Measurements from ENCODE around the gene BTBD17.

DNA sequence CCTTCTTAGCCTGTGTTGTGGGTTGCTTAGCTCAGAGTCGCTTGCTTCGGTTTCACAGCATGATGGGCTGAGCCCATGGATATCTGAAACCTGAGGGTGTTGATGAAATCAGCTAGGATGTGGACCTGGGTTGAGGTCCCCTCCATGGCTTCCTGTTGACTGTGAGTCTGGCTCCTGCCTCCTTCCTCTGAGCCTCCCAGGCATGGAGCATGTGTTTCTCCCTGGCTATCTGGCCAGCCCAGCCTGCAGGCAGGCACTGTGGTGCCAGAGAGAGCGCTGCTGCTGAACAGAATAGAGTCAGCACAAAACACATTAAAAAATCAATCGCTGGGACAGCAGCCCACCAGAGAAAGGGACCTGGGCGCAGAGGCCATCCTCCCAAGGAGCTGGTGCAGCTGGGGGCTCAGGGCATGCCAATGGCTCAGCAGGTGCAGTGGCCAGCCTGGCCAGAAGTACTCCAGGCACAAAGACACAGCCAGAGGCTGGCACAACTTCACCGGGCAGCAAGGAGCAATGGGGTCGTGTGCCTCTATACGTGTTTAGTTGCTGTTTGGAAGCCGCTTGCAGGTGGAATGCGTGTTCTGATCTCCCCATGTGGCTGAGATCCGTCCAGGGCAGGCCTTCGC lies 42.0 kb upstream of the BTBD17 start:
- TF ChIP-seq, protein P1, sequence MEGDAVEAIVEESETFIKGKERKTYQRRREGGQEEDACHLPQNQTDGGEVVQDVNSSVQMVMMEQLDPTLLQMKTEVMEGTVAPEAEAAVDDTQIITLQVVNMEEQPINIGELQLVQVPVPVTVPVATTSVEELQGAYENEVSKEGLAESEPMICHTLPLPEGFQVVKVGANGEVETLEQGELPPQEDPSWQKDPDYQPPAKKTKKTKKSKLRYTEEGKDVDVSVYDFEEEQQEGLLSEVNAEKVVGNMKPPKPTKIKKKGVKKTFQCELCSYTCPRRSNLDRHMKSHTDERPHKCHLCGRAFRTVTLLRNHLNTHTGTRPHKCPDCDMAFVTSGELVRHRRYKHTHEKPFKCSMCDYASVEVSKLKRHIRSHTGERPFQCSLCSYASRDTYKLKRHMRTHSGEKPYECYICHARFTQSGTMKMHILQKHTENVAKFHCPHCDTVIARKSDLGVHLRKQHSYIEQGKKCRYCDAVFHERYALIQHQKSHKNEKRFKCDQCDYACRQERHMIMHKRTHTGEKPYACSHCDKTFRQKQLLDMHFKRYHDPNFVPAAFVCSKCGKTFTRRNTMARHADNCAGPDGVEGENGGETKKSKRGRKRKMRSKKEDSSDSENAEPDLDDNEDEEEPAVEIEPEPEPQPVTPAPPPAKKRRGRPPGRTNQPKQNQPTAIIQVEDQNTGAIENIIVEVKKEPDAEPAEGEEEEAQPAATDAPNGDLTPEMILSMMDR (IDR thresholded peaks at IDR 0.05 in 4 of 5, conservative IDR thresholded peaks at IDR 0.05 in 1 of 5) = no peak
- TF ChIP-seq POLR2A (IDR thresholded peaks at IDR 0.05) = no peak

Data from gastrocnemius medialis (tissue), 4 donors.